Nephron (organoid): Measurements from ENCODE around the gene STAG3.
"Not testable (repeated sequence)": the region's sequence is repeated elsewhere in the genome, so short reads cannot be mapped to it uniquely, and the experiment has no call there.

ENCODE experiments used
- H3K27ac Mint-ChIP-seq, 3 experiments: 2 replicates each; pipeline ENCODE4 v1.8.0; 2020; ENCODE audit warnings: mixed read lengths in 3 of 3, mild to moderate bottlenecking in 2 of 3, moderate library complexity in 1 of 3
- H3K27me3 Mint-ChIP-seq: 2 replicates; pipeline ENCODE4 v1.8.0; 2021; ENCODE audit warnings: low read depth, mild to moderate bottlenecking, moderate library complexity, mixed read lengths
- H3K36me3 Mint-ChIP-seq: 2 replicates; pipeline ENCODE4 v1.8.0; 2020; ENCODE audit warnings: low read depth, mixed read lengths
- H3K4me1 Mint-ChIP-seq: 2 replicates; pipeline ENCODE4 v1.8.0; 2020; ENCODE audit warnings: mixed read lengths
- H3K4me3 Mint-ChIP-seq, 3 experiments: 2 replicates each; pipeline ENCODE4 v1.8.0; 2020; ENCODE audit warnings: mild to moderate bottlenecking in 3 of 3, mixed read lengths in 3 of 3, moderate library complexity in 2 of 3
- H3K9me3 Mint-ChIP-seq: 2 replicates; pipeline ENCODE4 v1.8.0; 2020; ENCODE audit warnings: mixed read lengths
- CTCF ChIP-seq, 3 experiments: fragments of 200-600 bp; sonication (generic); IDR thresholded peaks; one replicate each; pipeline ENCODE4 v1.5.0; 2021; ENCODE audit warnings: antibody characterized with exemption in 3 of 3; ENCODE audit not compliant: unreplicated experiment in 3 of 3

STAG3 gene

GRCh38 chr7:100191775-100192174 lies 14.1 kb downstream of the STAG3 start:
- Mint-ChIP-seq H3K27me3 (no peaks in the 10 kb centered on the region), H3K27ac (no peak overlapping the region), H3K9me3 (no peaks in the 10 kb centered on the region), H3K4me1 (no peaks in the 10 kb centered on the region), H3K36me3 (no peaks in the 10 kb centered on the region), H3K4me3 (no peak overlapping the region)
- no peak for TF ChIP-seq CTCF (IDR thresholded peaks at IDR 0.05; ENCODE audit: unreplicated experiment in 3 of 3)

GRCh38 chr7:100192281-100192862 lies 14.7 kb downstream of the STAG3 start:
- not testable (repeated sequence) for H3K4me3 Mint-ChIP-seq, H3K27ac Mint-ChIP-seq, H3K9me3 Mint-ChIP-seq, H3K36me3 Mint-ChIP-seq, H3K27me3 Mint-ChIP-seq, H3K4me1 Mint-ChIP-seq

- Mint-ChIP-seq H3K27me3 (no peaks in the 10 kb centered on the region), H3K4me1 (no peaks in the 10 kb centered on the region), H3K9me3 (no peaks in the 10 kb centered on the region), H3K27ac (no peak overlapping the region), H3K36me3 (no peaks in the 10 kb centered on the region), H3K4me3 (no peak overlapping the region)
- no peak for TF ChIP-seq CTCF (IDR thresholded peaks at IDR 0.05; ENCODE audit: unreplicated experiment in 3 of 3)
Measured at GRCh38 chr7:100192969-100193368, 15.3 kb downstream of the STAG3 start.

GRCh38 chr7:100195222-100195621 lies 17.5 kb downstream of the STAG3 start:
- Mint-ChIP-seq H3K4me1 (no peaks in the 10 kb centered on the region), H3K4me3 (no peak overlapping the region), H3K27ac (no peak overlapping the region), H3K27me3 (no peaks in the 10 kb centered on the region), H3K36me3 (no peaks in the 10 kb centered on the region), H3K9me3 (no peaks in the 10 kb centered on the region)
- TF ChIP-seq CTCF (IDR thresholded peaks at IDR 0.05; ENCODE audit: unreplicated experiment in 3 of 3) = no peak

- not testable (repeated sequence) for H3K9me3 Mint-ChIP-seq, H3K27me3 Mint-ChIP-seq, H3K4me3 Mint-ChIP-seq, H3K36me3 Mint-ChIP-seq, H3K4me1 Mint-ChIP-seq, H3K27ac Mint-ChIP-seq
Measured at GRCh38 chr7:100195901-100196322, 18.2 kb downstream of the STAG3 start.

GRCh38 chr7:100198266-100198665 lies 20.5 kb downstream of the STAG3 start:
- Mint-ChIP-seq H3K36me3 (no peaks in the 10 kb centered on the region), H3K4me3 (no peak overlapping the region), H3K27ac (no peak overlapping the region), H3K4me1 (peaks cover 4% of the 10 kb centered on the region), H3K9me3 (no peaks in the 10 kb centered on the region), H3K27me3 (peaks cover 4% of the 10 kb centered on the region)
- TF ChIP-seq CTCF (IDR thresholded peaks at IDR 0.05; ENCODE audit: unreplicated experiment in 3 of 3) = no peak

- TF ChIP-seq CTCF (IDR thresholded peaks at IDR 0.05; ENCODE audit: unreplicated experiment in 3 of 3) = no peak
- Mint-ChIP-seq H3K27ac (no peak overlapping the region), H3K4me1 (peaks cover 13% of the 10 kb centered on the region), H3K4me3 (no peak overlapping the region), H3K36me3 (no peaks in the 10 kb centered on the region), H3K27me3 (peaks cover 10% of the 10 kb centered on the region), H3K9me3 (no peaks in the 10 kb centered on the region)
Measured at GRCh38 chr7:100200693-100201092, 23.0 kb downstream of the STAG3 start.
